NB4 (cell line): ENCODE measurements around the gene LMTK3.

Experiments
- CTCF ChIP-seq: IDR thresholded peaks from one replicate; pipeline ENCODE4 v1.5.1; 2012; ENCODE audit warnings: low read depth, low read length
- MAX ChIP-seq: IDR thresholded peaks from 2 replicates; pipeline ENCODE4 v1.6.1; 2011; ENCODE audit warnings: low read depth, low read length
- MYC ChIP-seq: IDR thresholded peaks from 2 replicates; pipeline ENCODE4 v1.6.1; 2011; ENCODE audit warnings: low read depth, low read length
- POLR2A ChIP-seq: IDR thresholded peaks from 2 replicates; pipeline ENCODE4 v1.6.1; 2011; ENCODE audit warnings: mild to moderate bottlenecking; ENCODE audit not compliant: insufficient read length; ENCODE audit errors: extremely low read depth

GRCh38 chr19:48507911-48508439 lies 3.7 kb downstream of the LMTK3 start:
- no peak for TF ChIP-seq CTCF
- no peak for TF ChIP-seq MAX
- no peak for TF ChIP-seq POLR2A
- no peak for TF ChIP-seq MYC
